ENCODE results near the gene FGF11. TPM values are rescaled to one million over a fixed set of nuclear protein-coding genes. Genes with fewer than 3 reads are reported as not detected.

The FGF11 gene
- total RNA-seq, 4 donors from 2014 or later, result 0.13 to 1.0 (median 0.42) TPM; not detected in 1

GRCh38 chr17:7405350-7406234 lies 33.7 kb upstream of the FGF11 start:
- no peak for ATAC-seq
- peaks cover 0 to 26% of the 10 kb centered on the region in 2 donors for H3K36me3 ChIP-seq
- no peaks in the 10 kb centered on the region for H3K9me3 ChIP-seq
- no peaks in the 10 kb centered on the region for H3K27me3 ChIP-seq
- H3K27ac ChIP-seq, result peak overlapping the region; percentile 77 to 95 (median 93)
- peaks cover 4 to 63% (median 24%) of the 10 kb centered on the region in 3 donors for H3K4me1 ChIP-seq
- H3K4me3 ChIP-seq, result peak overlapping the region; percentile 70 to 88
- TF ChIP-seq POLR2A (IDR thresholded peaks at IDR 0.05) (no peak), CTCF (IDR thresholded peaks at IDR 0.05) (no peak), EP300 (IDR thresholded peaks at IDR 0.05) (no peak), POLR2AphosphoS5 (IDR thresholded peaks at IDR 0.05) (no peak)
- 5 to 29% methylated on average over 1 to 4 of the region's 38 CpGs for WGBS, 2 donors (ENCODE audit: low coverage in 1 of 2)

- no peaks in the 10 kb centered on the region for H3K27me3 ChIP-seq
- peak overlapping the region in 2 of 4 donors; percentile 93 to 95 for H3K27ac ChIP-seq
- no peak for ATAC-seq
- peaks cover 0 to 31% of the 10 kb centered on the region in 2 donors for H3K36me3 ChIP-seq
- TF ChIP-seq POLR2A (IDR thresholded peaks at IDR 0.05) (no peak), POLR2AphosphoS5 (IDR thresholded peaks at IDR 0.05) (no peak), CTCF (IDR thresholded peaks at IDR 0.05) (no peak), EP300 (IDR thresholded peaks at IDR 0.05) (no peak)
- peaks cover 4 to 55% (median 24%) of the 10 kb centered on the region in 3 donors for H3K4me1 ChIP-seq
- peak overlapping the region in 1 of 2 donors; percentile 88 for H3K4me3 ChIP-seq
- H3K9me3 ChIP-seq, result no peaks in the 10 kb centered on the region
- WGBS, 2 donors (ENCODE audit: low coverage in 1 of 2), result 39 to 59% methylated on average over 3 to 8 of the region's 12 CpGs
Measured at GRCh38 chr17:7406235-7406825, 33.0 kb upstream of the FGF11 start.

- Histone ChIP-seq H3K27ac (no peak overlapping the region), H3K9me3 (no peaks in the 10 kb centered on the region), H3K27me3 (no peaks in the 10 kb centered on the region), H3K4me3 (no peak overlapping the region), H3K4me1 (peaks cover 4 to 48% (median 24%) of the 10 kb centered on the region in 3 donors), H3K36me3 (peaks cover 0 to 31% of the 10 kb centered on the region in 2 donors)
- WGBS, 2 donors (ENCODE audit: low coverage in 1 of 2), result 75 to 93% methylated on average over 2 to 10 of the region's 13 CpGs
- no peak for TF ChIP-seq EP300 (IDR thresholded peaks at IDR 0.05)
- TF ChIP-seq CTCF (IDR thresholded peaks at IDR 0.05), result no peak
- no peak for TF ChIP-seq POLR2AphosphoS5 (IDR thresholded peaks at IDR 0.05)
- no peak for TF ChIP-seq POLR2A (IDR thresholded peaks at IDR 0.05)
- ATAC-seq, result no peak
Measured at GRCh38 chr17:7407082-7407481, 32.2 kb upstream of the FGF11 start.

- WGBS, 2 donors (ENCODE audit: low coverage in 1 of 2), result 50 to 72% methylated on average over 4 to 5 of the region's 12 CpGs
- ATAC-seq, result no peak
- H3K4me3 ChIP-seq, result no peak within 1 kb of the TSS
- no peaks in the 10 kb centered on the region for H3K27me3 ChIP-seq
- peaks cover 0 to 31% of the 10 kb centered on the region in 2 donors for H3K36me3 ChIP-seq
- H3K9me3 ChIP-seq, result no peaks in the 10 kb centered on the region
- peak within 1 kb of the TSS in 1 of 4 donors; percentile 95 for H3K27ac ChIP-seq
- no peak for TF ChIP-seq POLR2A (IDR thresholded peaks at IDR 0.05)
- no peak for TF ChIP-seq EP300 (IDR thresholded peaks at IDR 0.05)
- TF ChIP-seq CTCF (IDR thresholded peaks at IDR 0.05), result no peak
- TF ChIP-seq POLR2AphosphoS5 (IDR thresholded peaks at IDR 0.05), result no peak
- H3K4me1 ChIP-seq, result peaks cover 4 to 42% (median 18%) of the 10 kb centered on the region in 3 donors
Measured at GRCh38 chr17:7407485-7408251, 31.6 kb upstream of the FGF11 start, which contains the start of gene NLGN2. NLGN2 (plus strand) TSS chr17:7407845; CDS start chr17:7408256, 411 bp downstream.
